ENCODE data around the gene KDM7A.
A peak's percentile ranks its signal among the peaks of the same experiment; 100 is the strongest.

KDM7A gene

GRCh38 chr7:140061607-140061930 is 115.2 kb downstream of the KDM7A start:
- H3K9me3 ChIP-seq (ENCODE audit: control insufficient read depth in 1 of 2, low read length in 2 of 2), result no peaks in the 10 kb centered on the region
- peak overlapping the region; percentile 67 to 75 for H3K4me3 ChIP-seq (ENCODE audit: low read depth in 1 of 2, low read length in 2 of 2)
- peaks cover 3 to 9% of the 10 kb centered on the region in 2 donors for H3K36me3 ChIP-seq (ENCODE audit: control insufficient read depth in 1 of 2, insufficient read depth in 2 of 2, low read length in 2 of 2)
- H3K27ac ChIP-seq (ENCODE audit: low read length), result peak overlapping the region; percentile 49
- peaks cover 5 to 17% of the 10 kb centered on the region in 2 donors for H3K4me1 ChIP-seq (ENCODE audit: control insufficient read depth in 1 of 2, insufficient read depth in 2 of 2, low read length in 2 of 2)
- no peaks in the 10 kb centered on the region for H3K27me3 ChIP-seq (ENCODE audit: low read depth, low read length)

- H3K36me3 ChIP-seq (ENCODE audit: control insufficient read depth in 1 of 2, insufficient read depth in 2 of 2, low read length in 2 of 2), result peaks cover 6 to 9% of the 10 kb centered on the region in 2 donors
- H3K27me3 ChIP-seq (ENCODE audit: low read depth, low read length), result no peaks in the 10 kb centered on the region
- H3K4me1 ChIP-seq (ENCODE audit: control insufficient read depth in 1 of 2, insufficient read depth in 2 of 2, low read length in 2 of 2), result peaks cover 5 to 17% of the 10 kb centered on the region in 2 donors
- no peaks in the 10 kb centered on the region for H3K9me3 ChIP-seq (ENCODE audit: control insufficient read depth in 1 of 2, low read length in 2 of 2)
- H3K27ac ChIP-seq (ENCODE audit: low read length), result peak overlapping the region; percentile 49
- peak overlapping the region; percentile 67 to 75 for H3K4me3 ChIP-seq (ENCODE audit: low read depth in 1 of 2, low read length in 2 of 2)
Measured at GRCh38 chr7:140060788-140061606, 115.8 kb downstream of the KDM7A start.

- Histone ChIP-seq H3K4me3 (ENCODE audit: low read depth in 1 of 2, low read length in 2 of 2) (peak overlapping the region in 1 of 2 donors; percentile 30), H3K27ac (ENCODE audit: low read length) (peak overlapping the region; percentile 32)
Measured at GRCh38 chr7:140060243-140060630, 116.5 kb downstream of the KDM7A start.

GRCh38 chr7:140059273-140060242 is 117.2 kb downstream of the KDM7A start:
- no peak overlapping the region for H3K4me3 ChIP-seq (ENCODE audit: low read depth in 1 of 2, low read length in 2 of 2)
- H3K4me1 ChIP-seq (ENCODE audit: control insufficient read depth in 1 of 2, insufficient read depth in 2 of 2, low read length in 2 of 2), result peaks cover 5 to 17% of the 10 kb centered on the region in 2 donors
- H3K27ac ChIP-seq (ENCODE audit: low read length), result peak overlapping the region; percentile 32
- H3K9me3 ChIP-seq (ENCODE audit: control insufficient read depth in 1 of 2, low read length in 2 of 2), result no peaks in the 10 kb centered on the region
- H3K27me3 ChIP-seq (ENCODE audit: low read depth, low read length), result no peaks in the 10 kb centered on the region
- peaks cover 9 to 10% of the 10 kb centered on the region in 2 donors for H3K36me3 ChIP-seq (ENCODE audit: control insufficient read depth in 1 of 2, insufficient read depth in 2 of 2, low read length in 2 of 2)

More at GRCh38 chr7:140060243-140060630, 116.5 kb downstream of the KDM7A start:
- H3K36me3 ChIP-seq (ENCODE audit: control insufficient read depth in 1 of 2, insufficient read depth in 2 of 2, low read length in 2 of 2), result peaks cover 6 to 9% of the 10 kb centered on the region in 2 donors
- no peaks in the 10 kb centered on the region for H3K27me3 ChIP-seq (ENCODE audit: low read depth, low read length)
- H3K9me3 ChIP-seq (ENCODE audit: control insufficient read depth in 1 of 2, low read length in 2 of 2), result no peaks in the 10 kb centered on the region
- H3K4me1 ChIP-seq (ENCODE audit: control insufficient read depth in 1 of 2, insufficient read depth in 2 of 2, low read length in 2 of 2), result peaks cover 5 to 17% of the 10 kb centered on the region in 2 donors

GRCh38 chr7:140058517-140058916 is 118.3 kb downstream of the KDM7A start:
- no peak overlapping the region for H3K27ac ChIP-seq (ENCODE audit: low read length)
- peaks cover 5 to 17% of the 10 kb centered on the region in 2 donors for H3K4me1 ChIP-seq (ENCODE audit: control insufficient read depth in 1 of 2, insufficient read depth in 2 of 2, low read length in 2 of 2)
- H3K36me3 ChIP-seq (ENCODE audit: control insufficient read depth in 1 of 2, insufficient read depth in 2 of 2, low read length in 2 of 2), result peaks cover 9 to 15% of the 10 kb centered on the region in 2 donors
- no peak overlapping the region for H3K4me3 ChIP-seq (ENCODE audit: low read depth in 1 of 2, low read length in 2 of 2)
- no peaks in the 10 kb centered on the region for H3K27me3 ChIP-seq (ENCODE audit: low read depth, low read length)
- H3K9me3 ChIP-seq (ENCODE audit: control insufficient read depth in 1 of 2, low read length in 2 of 2), result no peaks in the 10 kb centered on the region

- H3K27me3 ChIP-seq (ENCODE audit: low read depth, low read length), result no peaks in the 10 kb centered on the region
- H3K27ac ChIP-seq (ENCODE audit: low read length), result no peak overlapping the region
- peaks cover 9 to 19% of the 10 kb centered on the region in 2 donors for H3K36me3 ChIP-seq (ENCODE audit: control insufficient read depth in 1 of 2, insufficient read depth in 2 of 2, low read length in 2 of 2)
- no peaks in the 10 kb centered on the region for H3K9me3 ChIP-seq (ENCODE audit: control insufficient read depth in 1 of 2, low read length in 2 of 2)
- no peak overlapping the region for H3K4me3 ChIP-seq (ENCODE audit: low read depth in 1 of 2, low read length in 2 of 2)
- H3K4me1 ChIP-seq (ENCODE audit: control insufficient read depth in 1 of 2, insufficient read depth in 2 of 2, low read length in 2 of 2), result peaks cover 5 to 17% of the 10 kb centered on the region in 2 donors
Measured at GRCh38 chr7:140057143-140057535, 119.6 kb downstream of the KDM7A start.

- no peak overlapping the region for H3K4me3 ChIP-seq (ENCODE audit: low read depth in 1 of 2, low read length in 2 of 2)
- no peaks in the 10 kb centered on the region for H3K27me3 ChIP-seq (ENCODE audit: low read depth, low read length)
- peaks cover 9 to 19% of the 10 kb centered on the region in 2 donors for H3K36me3 ChIP-seq (ENCODE audit: control insufficient read depth in 1 of 2, insufficient read depth in 2 of 2, low read length in 2 of 2)
- H3K27ac ChIP-seq (ENCODE audit: low read length), result no peak overlapping the region
- peaks cover 5 to 16% of the 10 kb centered on the region in 2 donors for H3K4me1 ChIP-seq (ENCODE audit: control insufficient read depth in 1 of 2, insufficient read depth in 2 of 2, low read length in 2 of 2)
- H3K9me3 ChIP-seq (ENCODE audit: control insufficient read depth in 1 of 2, low read length in 2 of 2), result no peaks in the 10 kb centered on the region
Measured at GRCh38 chr7:140056431-140057142, 120.2 kb downstream of the KDM7A start.

GRCh38 chr7:140055833-140056232 is 121.0 kb downstream of the KDM7A start:
- Histone ChIP-seq H3K36me3 (ENCODE audit: control insufficient read depth in 1 of 2, insufficient read depth in 2 of 2, low read length in 2 of 2) (peaks cover 9 to 19% of the 10 kb centered on the region in 2 donors), H3K27me3 (ENCODE audit: low read depth, low read length) (no peaks in the 10 kb centered on the region), H3K9me3 (ENCODE audit: control insufficient read depth in 1 of 2, low read length in 2 of 2) (no peaks in the 10 kb centered on the region), H3K27ac (ENCODE audit: low read length) (no peak overlapping the region), H3K4me1 (ENCODE audit: control insufficient read depth in 1 of 2, insufficient read depth in 2 of 2, low read length in 2 of 2) (peaks cover 5 to 8% of the 10 kb centered on the region in 2 donors), H3K4me3 (ENCODE audit: low read depth in 1 of 2, low read length in 2 of 2) (no peak overlapping the region)

- no peaks in the 10 kb centered on the region for H3K9me3 ChIP-seq (ENCODE audit: control insufficient read depth in 1 of 2, low read length in 2 of 2)
- H3K36me3 ChIP-seq (ENCODE audit: control insufficient read depth in 1 of 2, insufficient read depth in 2 of 2, low read length in 2 of 2), result peaks cover 9 to 19% of the 10 kb centered on the region in 2 donors
- no peaks in the 10 kb centered on the region for H3K27me3 ChIP-seq (ENCODE audit: low read depth, low read length)
Measured at GRCh38 chr7:140054751-140055150, 122.0 kb downstream of the KDM7A start.

GRCh38 chr7:140053812-140054539 is 122.8 kb downstream of the KDM7A start:
- H3K9me3 ChIP-seq (ENCODE audit: control insufficient read depth in 1 of 2, low read length in 2 of 2), result no peaks in the 10 kb centered on the region
- no peaks in the 10 kb centered on the region for H3K27me3 ChIP-seq (ENCODE audit: low read depth, low read length)
- no peaks in the 10 kb centered on the region for H3K4me1 ChIP-seq (ENCODE audit: control insufficient read depth in 1 of 2, insufficient read depth in 2 of 2, low read length in 2 of 2)
- H3K36me3 ChIP-seq (ENCODE audit: control insufficient read depth in 1 of 2, insufficient read depth in 2 of 2, low read length in 2 of 2), result peaks cover 9 to 19% of the 10 kb centered on the region in 2 donors
- H3K4me3 ChIP-seq (ENCODE audit: low read depth in 1 of 2, low read length in 2 of 2), result no peak overlapping the region
- H3K27ac ChIP-seq (ENCODE audit: low read length), result no peak overlapping the region

More at GRCh38 chr7:140054751-140055150, 122.0 kb downstream of the KDM7A start:
- Histone ChIP-seq H3K4me1 (ENCODE audit: control insufficient read depth in 1 of 2, insufficient read depth in 2 of 2, low read length in 2 of 2) (peaks cover 5% of the 10 kb centered on the region in 2 donors), H3K27ac (ENCODE audit: low read length) (no peak overlapping the region), H3K4me3 (ENCODE audit: low read depth in 1 of 2, low read length in 2 of 2) (no peak overlapping the region)

All from muscle layer of duodenum (tissue), 2 donors.